ENCODE data around the gene EMILIN2.

EMILIN2 gene

DNA sequence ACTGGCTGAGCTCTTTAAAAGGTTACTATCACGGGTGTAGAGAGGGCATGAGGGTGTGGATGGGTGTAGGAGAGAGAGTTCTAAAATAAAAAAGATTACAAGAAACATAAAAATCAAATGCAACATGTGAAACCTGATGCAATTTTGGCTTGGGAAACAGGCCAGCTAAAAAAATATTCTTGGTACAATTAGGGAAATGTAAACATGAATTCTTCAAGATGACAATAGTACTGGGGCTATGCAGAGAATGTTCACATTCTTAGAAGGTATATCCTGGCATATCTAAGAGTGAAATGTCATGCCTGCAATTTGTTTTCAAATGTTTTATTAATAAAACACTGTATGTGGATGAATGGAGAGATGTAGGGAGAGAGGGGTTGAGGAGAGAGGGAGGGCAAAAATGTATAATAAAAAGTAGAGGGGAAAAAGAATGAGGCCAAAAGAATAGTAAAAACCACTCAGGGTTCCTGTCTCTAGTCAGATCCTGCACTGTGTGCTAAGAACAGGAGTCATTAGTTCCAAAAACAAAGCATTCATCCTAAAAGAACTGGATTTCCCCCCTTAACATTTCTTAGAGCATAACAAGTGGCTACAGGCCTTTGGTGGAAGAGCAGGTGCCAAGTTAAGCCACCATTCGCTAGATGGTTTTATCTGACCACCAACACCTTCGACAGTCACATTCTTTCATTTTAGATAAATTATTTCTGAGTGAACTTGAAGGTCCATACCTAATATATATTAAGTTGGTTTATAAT is 88.8 kb downstream of the EMILIN2 start:
- DNase-seq: no peak
- Histone ChIP-seq H3K4me1 (no peaks in the 10 kb centered on the region), H3K9me3 (no peaks in the 10 kb centered on the region), H3K4me3 (ENCODE audit: low read depth, low read length) (no peak overlapping the region), H3K36me3 (no peaks in the 10 kb centered on the region), H3K27me3 (no peaks in the 10 kb centered on the region)
- TF ChIP-seq, protein P1, sequence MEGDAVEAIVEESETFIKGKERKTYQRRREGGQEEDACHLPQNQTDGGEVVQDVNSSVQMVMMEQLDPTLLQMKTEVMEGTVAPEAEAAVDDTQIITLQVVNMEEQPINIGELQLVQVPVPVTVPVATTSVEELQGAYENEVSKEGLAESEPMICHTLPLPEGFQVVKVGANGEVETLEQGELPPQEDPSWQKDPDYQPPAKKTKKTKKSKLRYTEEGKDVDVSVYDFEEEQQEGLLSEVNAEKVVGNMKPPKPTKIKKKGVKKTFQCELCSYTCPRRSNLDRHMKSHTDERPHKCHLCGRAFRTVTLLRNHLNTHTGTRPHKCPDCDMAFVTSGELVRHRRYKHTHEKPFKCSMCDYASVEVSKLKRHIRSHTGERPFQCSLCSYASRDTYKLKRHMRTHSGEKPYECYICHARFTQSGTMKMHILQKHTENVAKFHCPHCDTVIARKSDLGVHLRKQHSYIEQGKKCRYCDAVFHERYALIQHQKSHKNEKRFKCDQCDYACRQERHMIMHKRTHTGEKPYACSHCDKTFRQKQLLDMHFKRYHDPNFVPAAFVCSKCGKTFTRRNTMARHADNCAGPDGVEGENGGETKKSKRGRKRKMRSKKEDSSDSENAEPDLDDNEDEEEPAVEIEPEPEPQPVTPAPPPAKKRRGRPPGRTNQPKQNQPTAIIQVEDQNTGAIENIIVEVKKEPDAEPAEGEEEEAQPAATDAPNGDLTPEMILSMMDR (IDR thresholded peaks at IDR 0.05; ENCODE audit: low read depth, low read length): no peak

DNA sequence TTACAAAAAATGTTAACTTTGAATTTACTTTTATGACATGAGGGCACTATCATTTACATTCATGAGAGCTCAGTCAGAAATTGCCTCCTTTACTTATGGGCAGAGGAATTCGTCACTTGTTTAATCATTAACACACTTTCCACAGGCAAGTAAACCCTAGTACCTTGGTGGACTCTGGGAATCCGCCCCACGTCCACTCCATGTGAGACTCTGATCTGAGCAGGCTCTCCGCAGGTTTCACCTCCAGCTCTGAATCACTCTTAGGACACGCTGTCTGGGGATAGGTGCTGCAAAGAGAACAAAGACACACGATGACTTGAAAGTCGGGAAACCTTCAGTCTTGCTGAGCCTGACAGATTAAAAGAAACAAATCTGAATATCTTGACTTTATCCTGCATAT is 92.5 kb downstream of the EMILIN2 start:
- Histone ChIP-seq H3K4me3 (ENCODE audit: low read depth, low read length) (no peak overlapping the region), H3K9me3 (no peaks in the 10 kb centered on the region), H3K36me3 (no peaks in the 10 kb centered on the region), H3K27me3 (no peaks in the 10 kb centered on the region), H3K4me1 (no peaks in the 10 kb centered on the region)
- no peak for DNase-seq
- TF ChIP-seq, protein P1 (IDR thresholded peaks at IDR 0.05; ENCODE audit: low read depth, low read length): no peak

- no peaks in the 10 kb centered on the region for H3K36me3 ChIP-seq
- H3K9me3 ChIP-seq: no peaks in the 10 kb centered on the region
- no peak for DNase-seq
- no peaks in the 10 kb centered on the region for H3K27me3 ChIP-seq
- H3K4me3 ChIP-seq (ENCODE audit: low read depth, low read length): no peak overlapping the region
- TF ChIP-seq, protein P1 (IDR thresholded peaks at IDR 0.05; ENCODE audit: low read depth, low read length): peak; percentile 14; the same call in 1 of the 2 replicates
- H3K4me1 ChIP-seq: no peaks in the 10 kb centered on the region
These were observed 101.2 kb downstream of the EMILIN2 start for GRCh38 chr18:2948038-2948437.

GRCh38 chr18:2952605-2953004 is 105.8 kb downstream of the EMILIN2 start:
- Histone ChIP-seq H3K27me3 (no peaks in the 10 kb centered on the region), H3K9me3 (no peaks in the 10 kb centered on the region), H3K4me3 (ENCODE audit: low read depth, low read length) (no peak overlapping the region), H3K4me1 (no peaks in the 10 kb centered on the region), H3K36me3 (no peaks in the 10 kb centered on the region)
- DNase-seq: no peak
- TF ChIP-seq, protein P1 (IDR thresholded peaks at IDR 0.05; ENCODE audit: low read depth, low read length): no peak

DNA sequence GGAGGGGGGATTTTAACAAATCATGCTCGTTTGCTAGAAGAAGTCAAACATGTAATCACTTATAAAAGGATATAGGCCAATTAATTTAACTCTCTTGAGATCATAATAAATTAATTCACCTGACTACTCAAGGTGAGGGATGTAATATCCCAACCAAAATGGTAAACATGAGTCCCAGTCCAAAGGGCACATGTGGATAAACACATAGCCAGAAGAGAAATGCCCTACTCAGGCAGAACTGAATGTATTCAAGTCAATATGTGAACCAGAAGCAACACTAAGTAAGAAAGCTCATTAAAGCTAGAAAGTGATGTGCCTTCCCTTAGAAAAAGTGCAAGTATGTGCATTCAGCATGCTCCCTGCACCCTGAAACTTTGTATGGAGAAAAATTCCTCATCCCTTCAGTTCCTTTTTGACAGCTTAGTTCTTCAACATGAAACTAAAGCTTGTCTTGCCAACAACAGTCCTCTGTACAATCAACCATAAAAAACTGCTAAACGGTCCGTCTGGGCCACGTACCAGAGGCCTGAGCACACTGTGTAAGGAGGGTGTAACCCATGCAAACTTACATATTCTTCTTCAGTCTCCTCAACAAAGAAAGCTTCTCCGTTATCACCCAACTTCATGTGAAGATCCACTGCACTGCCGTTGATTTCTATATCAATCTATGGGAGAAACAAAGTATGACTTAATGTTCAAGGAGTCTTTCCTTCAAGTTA is 107.3 kb downstream of the EMILIN2 start:
- no peaks in the 10 kb centered on the region for H3K9me3 ChIP-seq
- H3K4me3 ChIP-seq (ENCODE audit: low read depth, low read length): no peak overlapping the region
- TF ChIP-seq, protein P1 (IDR thresholded peaks at IDR 0.05; ENCODE audit: low read depth, low read length): no peak
- no peaks in the 10 kb centered on the region for H3K36me3 ChIP-seq
- no peaks in the 10 kb centered on the region for H3K4me1 ChIP-seq
- no peaks in the 10 kb centered on the region for H3K27me3 ChIP-seq
- DNase-seq: no peak

All from BE2C (cell line).